HG02852 (cell line): ENCODE measurements around the gene C5orf52.
"Not testable (repeated sequence)": the region's sequence is repeated elsewhere in the genome, so short reads cannot be mapped to it uniquely, and the experiment has no call there.

Experiments
- ATAC-seq: cut with Tn5 transposase; IDR thresholded peaks from one replicate; pipeline ENCODE4 v1.9.1; 2021; ENCODE audit warnings: mild to moderate bottlenecking, moderate library complexity; ENCODE audit not compliant: unreplicated experiment

The C5orf52 gene

DNA sequence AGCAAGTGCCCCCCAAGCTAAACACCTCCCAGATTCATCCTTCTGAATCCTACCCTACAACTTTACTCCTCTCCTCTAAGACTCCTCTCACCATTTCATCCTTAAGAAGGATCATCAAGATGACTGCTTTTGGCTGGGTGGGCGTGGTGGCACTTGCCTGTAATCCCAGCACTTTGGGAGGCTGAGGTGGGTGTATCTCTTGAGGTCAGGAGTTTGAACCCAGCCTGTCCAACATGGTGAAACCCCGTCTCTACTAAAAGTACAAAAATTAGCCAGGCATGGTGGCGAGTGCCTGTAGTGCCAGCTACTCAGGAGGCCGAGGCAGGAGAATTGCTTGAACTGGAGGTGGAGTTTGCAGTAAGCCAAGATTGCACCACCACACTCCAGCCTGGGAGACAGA, 3.0 kb downstream of the C5orf52 start:
- not testable (repeated sequence) for ATAC-seq

DNA sequence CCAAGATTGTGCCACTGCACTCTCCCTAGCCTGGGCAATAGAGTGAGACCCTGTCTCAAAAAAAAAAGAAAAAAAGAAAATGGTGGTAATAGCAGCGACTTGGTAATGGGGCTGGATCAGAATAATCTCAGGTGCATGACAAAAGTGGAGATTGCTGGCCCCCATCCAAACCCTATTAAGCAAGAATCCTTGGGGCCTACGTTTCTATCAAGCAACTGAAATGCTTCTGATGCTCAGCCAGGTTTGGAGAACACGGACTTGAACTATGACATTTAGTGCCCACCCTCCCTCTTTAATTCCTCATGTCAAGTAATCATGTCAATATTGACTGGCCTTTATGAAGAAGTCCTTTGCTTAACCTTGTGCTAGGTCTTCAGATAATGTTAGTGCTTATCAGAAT, 6.6 kb downstream of the C5orf52 start:
- ATAC-seq: no peak

- no peak for ATAC-seq
These were observed 8.5 kb downstream of the C5orf52 start for GRCh38 chr5:157679801-157680200.

GRCh38 chr5:157680239-157680638, 8.9 kb downstream of the C5orf52 start:
- ATAC-seq: no peak

- no peak for ATAC-seq
These were observed 9.7 kb downstream of the C5orf52 start for GRCh38 chr5:157681048-157681447.

- no peak for ATAC-seq
These were observed 10.9 kb downstream of the C5orf52 start for GRCh38 chr5:157682257-157682656.

DNA sequence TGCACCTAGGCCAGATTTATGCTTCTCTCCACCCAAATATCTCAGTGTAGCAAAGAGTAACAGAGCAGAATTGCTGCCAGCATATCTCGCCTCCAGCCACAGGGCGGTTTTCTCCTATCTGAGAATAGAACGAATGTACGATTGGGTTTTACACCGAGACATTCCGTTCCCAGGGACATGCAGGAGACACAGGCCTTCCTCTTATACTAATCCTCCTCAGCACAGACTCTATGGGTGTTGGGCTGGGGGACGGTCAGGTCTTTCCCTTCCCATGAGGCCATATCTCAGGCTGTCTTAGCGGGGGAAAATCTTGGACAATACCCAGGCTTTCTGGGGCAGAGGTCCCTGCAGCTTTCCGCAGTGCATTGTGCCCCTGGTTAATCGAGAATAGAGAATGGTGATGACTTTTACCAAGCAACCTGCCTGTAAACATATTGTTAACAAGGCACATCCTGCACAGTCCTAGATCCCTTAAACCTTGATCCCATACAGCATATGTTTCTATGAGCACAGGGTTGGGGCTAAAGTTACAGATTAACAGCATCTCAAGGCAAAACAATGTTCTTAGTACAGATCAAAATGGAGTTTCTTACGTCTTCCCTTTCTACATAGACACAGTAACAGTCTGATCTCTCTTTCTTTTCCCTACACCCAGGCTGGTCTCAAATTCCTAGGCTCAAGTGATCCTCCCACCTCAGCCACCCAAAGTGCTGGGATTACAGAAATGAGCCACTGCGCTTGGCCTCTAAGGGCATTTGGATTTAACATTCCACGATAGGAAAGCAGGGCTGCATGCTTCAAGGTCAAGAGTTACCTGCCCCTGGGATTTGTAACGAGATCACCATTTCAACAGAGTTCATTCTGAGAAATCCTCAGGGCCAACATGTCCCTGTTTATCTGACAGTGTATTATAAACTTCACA, 15.2 kb downstream of the C5orf52 start:
- not testable (repeated sequence) for ATAC-seq

GRCh38 chr5:157687198-157687554, 15.8 kb downstream of the C5orf52 start:
- no peak for ATAC-seq

DNA sequence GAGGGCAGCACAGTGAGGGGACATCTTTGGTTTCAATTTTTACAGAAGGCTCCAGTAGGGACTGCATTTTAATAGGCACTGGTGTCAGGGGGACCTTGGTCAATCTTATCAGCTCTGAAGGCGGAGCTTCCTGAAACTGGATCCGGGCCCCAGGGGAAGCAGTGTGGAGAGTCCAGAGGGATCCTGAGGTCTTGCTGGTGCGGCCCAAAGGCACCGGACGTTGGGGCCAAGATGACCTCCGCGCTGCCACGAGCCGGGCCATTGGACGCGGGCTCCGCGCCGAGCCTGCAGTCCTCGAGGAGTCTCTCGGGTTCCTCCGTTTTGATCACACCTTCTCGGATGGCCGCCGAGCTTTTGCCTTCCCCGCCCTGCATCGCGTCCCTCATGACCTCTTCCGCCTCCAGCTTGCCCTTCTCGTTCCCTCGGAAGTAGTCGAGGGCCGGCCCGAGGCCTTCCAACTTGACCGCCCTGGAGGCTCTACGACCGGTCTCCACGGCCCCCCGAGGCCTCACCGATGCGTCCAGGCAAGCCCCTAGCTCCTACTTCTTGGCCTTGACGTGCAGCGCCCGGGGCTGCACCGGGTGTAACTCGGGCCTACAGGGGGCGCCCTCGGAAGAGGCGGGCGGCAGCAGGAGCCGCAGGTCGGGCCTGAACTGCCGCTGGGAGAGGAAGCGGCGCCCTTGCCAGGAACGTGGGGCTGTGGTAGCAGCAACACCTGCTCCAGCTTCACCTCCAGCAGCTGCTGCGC, 18.8 kb downstream of the C5orf52 start:
- no peak for ATAC-seq

DNA sequence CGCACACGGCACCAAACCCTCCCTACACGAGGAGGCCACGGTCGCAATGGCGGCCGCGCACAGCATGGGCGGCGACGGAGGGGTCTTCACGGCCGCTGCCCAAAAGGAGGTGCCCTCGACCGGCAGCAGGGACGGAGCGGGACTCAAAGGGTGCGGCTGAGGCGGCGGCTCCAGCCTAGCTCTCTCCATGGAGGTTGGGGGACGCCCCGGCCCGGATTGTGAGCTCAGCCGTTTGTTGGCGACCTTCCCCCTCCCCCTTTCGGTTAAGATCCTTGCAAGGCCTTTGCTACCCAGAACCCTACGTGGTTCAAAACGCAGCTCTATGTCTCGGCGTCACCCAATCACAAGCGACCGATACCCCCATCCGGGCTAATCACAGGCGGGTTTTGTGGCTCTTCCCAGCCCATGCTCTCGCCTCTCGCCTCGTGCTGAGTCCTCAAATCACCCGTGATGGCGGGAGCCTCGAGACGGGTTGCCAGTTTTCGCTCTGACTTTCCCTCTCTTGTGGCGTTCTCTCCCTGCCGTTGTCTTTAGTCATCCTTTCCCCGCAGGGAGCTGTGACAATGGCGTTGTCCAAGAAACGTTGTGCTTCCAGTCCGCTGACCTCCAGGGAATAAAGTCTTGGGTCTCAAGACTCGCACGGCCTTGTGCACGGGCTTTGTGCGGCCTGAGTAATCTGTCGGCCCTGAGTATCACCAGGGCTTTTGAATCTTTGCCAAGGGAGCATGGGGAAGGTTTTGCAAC, 19.5 kb downstream of the C5orf52 start:
- ATAC-seq: no peak

- not testable (repeated sequence) for ATAC-seq
These were observed 22.5 kb downstream of the C5orf52 start for GRCh38 chr5:157693816-157694215.

- not testable (repeated sequence) for ATAC-seq
These were observed 24.8 kb downstream of the C5orf52 start for GRCh38 chr5:157696154-157696553.

DNA sequence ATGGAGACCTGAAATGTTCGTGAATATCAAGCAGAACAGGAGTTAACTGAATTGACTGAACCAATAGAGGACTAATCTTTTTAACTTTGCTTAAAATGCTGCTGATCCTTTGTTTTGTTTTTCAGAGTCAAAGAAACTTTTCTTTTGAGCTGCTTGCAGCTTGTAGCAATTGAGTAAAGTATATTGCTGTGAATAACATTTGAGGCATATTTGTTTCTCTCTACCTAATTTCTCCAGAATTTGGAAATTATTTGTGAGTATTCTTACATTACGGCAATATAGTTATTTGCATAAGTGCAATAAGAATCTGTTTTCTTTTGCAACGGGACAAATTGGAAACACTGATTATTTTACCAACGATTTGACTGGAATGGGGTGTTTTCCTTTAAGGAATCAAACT, 27.3 kb downstream of the C5orf52 start:
- not testable (repeated sequence) for ATAC-seq

GRCh38 chr5:157703736-157704135, 32.4 kb downstream of the C5orf52 start:
- no peak for ATAC-seq

- ATAC-seq: no peak
These were observed 37.5 kb downstream of the C5orf52 start for GRCh38 chr5:157708866-157709265.

- ATAC-seq: no peak
These were observed 38.0 kb downstream of the C5orf52 start for GRCh38 chr5:157709346-157709745.

DNA sequence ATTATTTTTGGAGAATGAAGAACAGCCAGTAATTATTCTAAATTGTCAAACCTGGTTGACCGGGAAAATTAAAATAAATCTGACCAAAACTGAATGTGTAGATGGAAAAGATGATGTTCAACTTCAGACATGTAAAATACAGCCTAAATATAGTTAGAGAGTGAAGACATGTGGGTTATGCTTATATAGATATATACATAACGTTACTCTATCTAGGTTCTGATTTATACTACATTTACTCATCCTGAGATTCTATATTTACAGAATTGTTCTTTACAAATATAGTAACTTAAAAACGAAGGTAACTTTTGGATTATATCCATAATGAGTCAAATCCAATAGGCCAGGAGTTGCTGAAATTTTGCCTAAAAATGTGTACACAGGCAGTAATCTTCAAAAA, 39.1 kb downstream of the C5orf52 start:
- no peak for ATAC-seq

DNA sequence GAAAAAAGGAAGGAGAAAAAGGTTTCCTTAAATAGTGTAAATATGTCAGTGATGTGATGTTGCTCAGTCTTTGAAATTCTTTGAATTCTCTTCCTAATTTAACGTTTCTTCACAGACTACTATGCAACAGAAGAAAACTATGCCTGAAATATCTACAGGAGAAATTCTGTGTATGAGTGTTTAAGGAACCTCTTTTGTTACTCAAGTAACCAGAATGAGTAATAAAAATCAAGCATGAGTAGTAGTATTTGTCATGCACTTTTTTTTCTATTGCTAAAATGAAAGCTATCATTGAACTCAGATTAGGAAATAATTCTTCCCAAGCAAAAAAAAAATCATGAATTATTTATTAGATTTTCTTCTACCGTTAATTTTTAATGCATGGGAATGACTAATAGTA, 39.5 kb downstream of the C5orf52 start:
- peak; percentile 73 for ATAC-seq

- no peak for ATAC-seq
These were observed 42.7 kb downstream of the C5orf52 start for GRCh38 chr5:157713830-157714595.

GRCh38 chr5:157714596-157714864, 43.2 kb downstream of the C5orf52 start:
- ATAC-seq: no peak

DNA sequence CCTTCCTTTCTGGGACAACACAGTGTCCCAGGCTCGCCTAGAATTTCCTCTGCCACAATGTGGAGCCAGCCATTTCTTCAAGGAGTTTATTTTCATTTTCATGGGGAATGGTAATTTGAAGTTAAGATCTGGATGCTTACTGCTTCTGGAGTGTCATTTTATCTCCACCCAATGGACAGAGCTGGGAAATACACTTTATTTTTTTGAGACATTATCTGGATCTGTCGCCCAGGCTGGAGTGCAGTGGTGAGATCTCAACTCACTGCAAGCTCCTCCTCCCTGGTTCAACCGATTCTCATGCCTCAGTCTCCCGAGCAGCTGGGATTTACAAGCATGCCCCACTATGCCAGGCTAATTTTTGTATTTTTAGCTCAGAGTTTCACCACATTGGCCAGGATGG, 47.2 kb downstream of the C5orf52 start:
- ATAC-seq: peak; percentile 74
